HepG2 (cell line): ENCODE measurements around the gene PCBD1. TPM values are rescaled to one million over a fixed set of nuclear protein-coding genes. Genes with fewer than 3 reads are reported as not detected.

Experiments used
- ATAC-seq: fragments of 200-7000 bp; cut with Tn5 transposase; 3 replicates; pipeline ENCODE4 v1.9.1; 2020; ENCODE audit warnings: mild to moderate bottlenecking, moderate library complexity
- BruUV-seq: library from RNA; stranded (reverse); fragments of 400-500 nt; replicated peaks from 2 replicates; lab custom pipeline; 2021; lab: Mats Ljungman, UMichigan
- CTCF ChIA-PET: fragments of 300-600 bp; formaldehyde crosslinking; extraction: SDS; loops from one replicate; lab custom pipeline; 2021; ENCODE audit warnings: low total read pairs, inconsistent platforms, low intra/inter-chr PET ratio; lab: Yijun Ruan, JAX
- POLR2A ChIA-PET: fragments of 350-600 bp; sonication (Branson Sonifier 250); formaldehyde crosslinking; loops from one replicate; lab custom pipeline; 2020; ENCODE audit warnings: antibody characterized with exemption, inconsistent platforms; lab: Yijun Ruan, JAX
- DNase-seq: peaks from one replicate; pipeline ENCODE4 v3.0.0-alpha.2; 2015; ENCODE audit warnings: low spot score
- FAIRE-seq: peaks from 3 replicates; lab custom pipeline; 2011; peaks lifted over from hg19 to GRCh38; lab: Jason Lieb, UNC
- H2AFZ ChIP-seq: one replicate; pipeline ENCODE4 v1.6.1; 2011; ENCODE audit warnings: low read length, inconsistent platforms
- H3K27ac ChIP-seq: fragments of 300-600 bp; 3 replicates; pipeline ENCODE4 v1.8.0; 2011; ENCODE audit warnings: mixed run types, mild to moderate bottlenecking, mixed read lengths, low read length, inconsistent platforms; ENCODE audit not compliant: insufficient read depth; ENCODE audit errors: extremely low read length
- H3K27me3 ChIP-seq, 2 experiments: fragments of 200-600 bp in 1 of 2; 2 replicates in 1 of 2; 3 replicates in 1 of 2; pipeline versions ENCODE4 v1.6.0 to v1.8.0; 2011; ENCODE audit warnings: low read length in 2 of 2, mild to moderate bottlenecking in 2 of 2, moderate library complexity in 2 of 2, inconsistent platforms in 1 of 2; ENCODE audit not compliant: insufficient read depth in 2 of 2, control insufficient read depth in 1 of 2
- H3K36me3 ChIP-seq, 2 experiments: fragments of 200-600 bp in 1 of 2; replicated peaks in 1 of 2; 2 replicates in 1 of 2; 3 replicates in 1 of 2; pipeline versions ENCODE4 v1.5.1 to v1.8.0; 2011; ENCODE audit warnings: low read length in 2 of 2, inconsistent platforms in 1 of 2; ENCODE audit not compliant: insufficient read depth in 2 of 2, control insufficient read depth in 1 of 2
- H3K4me1 ChIP-seq: 2 replicates; pipeline ENCODE4 v1.5.1; 2012; ENCODE audit warnings: low read length, inconsistent platforms; ENCODE audit not compliant: insufficient read depth
- H3K4me2 ChIP-seq: 2 replicates; pipeline ENCODE4 v1.6.0; 2011; ENCODE audit warnings: low read depth, low read length, inconsistent platforms
- H3K4me3 ChIP-seq, 3 experiments: fragments of 200-600 bp in 1 of 3; sonication (generic), shearing (Covaris generic) in 1 of 3; replicated peaks in 1 of 3; 2 replicates each; pipeline ENCODE4 v1.5.1; 2011 to 2016; ENCODE audit warnings: low read length in 3 of 3, inconsistent platforms in 2 of 3, low read depth in 2 of 3, mild to moderate bottlenecking in 2 of 3, control low read depth in 1 of 3, mixed read lengths in 1 of 3; ENCODE audit not compliant: insufficient read depth in 1 of 3
- H3K79me2 ChIP-seq: one replicate; pipeline ENCODE4 v1.6.1; 2011; ENCODE audit warnings: low read length, inconsistent platforms; ENCODE audit not compliant: insufficient read depth
- H3K9ac ChIP-seq: 2 replicates; pipeline ENCODE4 v1.6.0; 2011; ENCODE audit warnings: mild to moderate bottlenecking, low read depth, low read length, inconsistent platforms; ENCODE audit not compliant: insufficient read depth
- H3K9me3 ChIP-seq: 2 replicates; pipeline ENCODE4 v1.5.1; 2012; ENCODE audit warnings: mild to moderate bottlenecking, low read length
- H4K20me1 ChIP-seq: 2 replicates; pipeline ENCODE4 v1.6.0; 2011; ENCODE audit warnings: inconsistent platforms, mild to moderate bottlenecking, low read length, moderate library complexity; ENCODE audit not compliant: insufficient read depth
- ADNP ChIP-seq: sonication (generic); formaldehyde crosslinking; IDR thresholded peaks from 2 replicates; pipeline ENCODE4 v1.4.0; 2020; ENCODE audit warnings: missing genetic modification reagents
- ATF7 ChIP-seq, 2 experiments: fragments of 450-650 bp in 1 of 2; sonication (generic) in 1 of 2; formaldehyde crosslinking in 1 of 2; IDR thresholded peaks; 2 replicates each; pipeline versions ENCODE4 v1.4.0 to v1.6.1; 2016 to 2020; ENCODE audit warnings: antibody characterized with exemption in 1 of 2, mild to moderate bottlenecking in 1 of 2, missing genetic modification reagents in 1 of 2
- CHD4 ChIP-seq: fragments of 200-600 bp; sonication (generic); IDR thresholded peaks from 2 replicates; pipeline ENCODE4 v1.7.0; 2017; ENCODE audit warnings: mild to moderate bottlenecking, low read length, borderline replicate concordance
- KLF13 ChIP-seq: sonication (generic); formaldehyde crosslinking; IDR thresholded peaks from 2 replicates; pipeline ENCODE4 v1.4.0; 2020; ENCODE audit warnings: mild to moderate bottlenecking, missing genetic modification reagents
- NAIF1 ChIP-seq: sonication (generic); formaldehyde crosslinking; IDR thresholded peaks from 2 replicates; pipeline ENCODE4 v1.5.0; 2020; ENCODE audit warnings: mild to moderate bottlenecking, missing genetic modification reagents, borderline replicate concordance
- PHF8 ChIP-seq: sonication (generic); formaldehyde crosslinking; IDR thresholded peaks from 2 replicates; pipeline ENCODE4 v1.5.0; 2020; ENCODE audit warnings: missing genetic modification reagents
- PLRG1 ChIP-seq: fragments of 450-650 bp; conservative IDR thresholded peaks from 2 replicates; pipeline ENCODE4 v1.6.1; 2016
- RFX1 ChIP-seq: fragments of 450-650 bp; IDR thresholded peaks from 2 replicates; pipeline ENCODE4 v1.6.1; 2017
- SCMH1 ChIP-seq: sonication (generic); formaldehyde crosslinking; IDR thresholded peaks from 2 replicates; pipeline ENCODE4 v1.9.0; 2021; ENCODE audit warnings: missing genetic modification reagents, mild to moderate bottlenecking, borderline replicate concordance
- ZFP36L2 ChIP-seq: sonication (generic); formaldehyde crosslinking; IDR thresholded peaks from 2 replicates; pipeline ENCODE4 v1.4.0; 2020; ENCODE audit warnings: missing genetic modification reagents
- ZFY ChIP-seq: sonication (generic); formaldehyde crosslinking; IDR thresholded peaks from 2 replicates; pipeline ENCODE4 v1.4.0; 2020; ENCODE audit warnings: missing genetic modification reagents
- ZNF260 ChIP-seq: sonication (generic); formaldehyde crosslinking; IDR thresholded peaks from 2 replicates; pipeline ENCODE4 v1.4.0; 2020; ENCODE audit warnings: missing genetic modification reagents, low read depth, mild to moderate bottlenecking, borderline replicate concordance
- ZNF317 ChIP-seq: sonication (generic); formaldehyde crosslinking; IDR thresholded peaks from 2 replicates; pipeline ENCODE4 v1.5.0; 2020; ENCODE audit warnings: mild to moderate bottlenecking, missing genetic modification reagents
- ZNF335 ChIP-seq: sonication (generic); formaldehyde crosslinking; IDR thresholded peaks from 2 replicates; pipeline ENCODE4 v1.4.0; 2020; ENCODE audit warnings: missing genetic modification reagents
- ZNF44 ChIP-seq: sonication (generic); formaldehyde crosslinking; IDR thresholded peaks from 2 replicates; pipeline ENCODE4 v1.5.1; 2020; ENCODE audit warnings: mild to moderate bottlenecking, missing genetic modification reagents
- ZNF530 ChIP-seq: sonication (generic); formaldehyde crosslinking; IDR thresholded peaks from 2 replicates; pipeline ENCODE4 v1.5.0; 2020; ENCODE audit warnings: low read depth, mild to moderate bottlenecking, missing genetic modification reagents
- ZNF562 ChIP-seq: sonication (generic); formaldehyde crosslinking; IDR thresholded peaks from 2 replicates; pipeline ENCODE4 v1.8.0; 2022; ENCODE audit warnings: missing genetic modification reagents, borderline replicate concordance
- ZNF652 ChIP-seq: IDR thresholded peaks from 2 replicates; pipeline ENCODE4 v1.6.1; 2016; ENCODE audit warnings: low read depth, borderline replicate concordance
- ZSCAN31 ChIP-seq: sonication (generic); formaldehyde crosslinking; IDR thresholded peaks from 2 replicates; pipeline ENCODE4 v1.5.0; 2020; ENCODE audit warnings: low read depth, mild to moderate bottlenecking, missing genetic modification reagents
- WGBS: methylation state at CpG from one replicate; pipeline ENCODE4 v1.1.6; 2017; ENCODE audit warnings: low lambda C conversion rate; 5-methylcytosine and 5-hydroxymethylcytosine counted together
- in situ Hi-C: cut with HindIII; loops from 2 replicates; pipeline ENCODE4 v1.10.0; 2017; ENCODE audit warnings: low pct_unique_long_range_greater_than_20kb; ENCODE audit not compliant: extremely low pct_ligation_motif_present
- intact Hi-C: fragments of 100-400 bp; cut with micrococcal nuclease; formaldehyde crosslinking; loops from one replicate; pipeline ENCODE4 v1.10.0; 2022; ENCODE audit not compliant: unreplicated experiment
- polyA plus RNA-seq, 8 experiments: library from polyadenylated mRNA; depleted of rRNA in 3 of 8; stranded (reverse) in 7 of 8; unstranded in 1 of 8; fragments of >200 nt; fragmentation: Illumina TruSeq in 4 of 8; extraction: Trizol in 4 of 8; gene quantifications; 2 replicates each; pipeline versions ENCODE4 v1.2.1 to v1.2.3, GENCODE V29; 2011 to 2016; ENCODE audit warnings: low read depth in 4 of 8, missing spikeins in 1 of 8, mixed read lengths in 1 of 8; ENCODE audit not compliant: insufficient read depth in 1 of 8
- total RNA-seq, 5 experiments: library from RNA; depleted of rRNA; stranded (reverse); fragments of >200 nt; fragmentation: Illumina TruSeq; extraction: Trizol; gene quantifications; 2 replicates each; pipeline ENCODE4 v1.2.3, GENCODE V29; 2016; ENCODE audit warnings: low read depth in 1 of 5
- TF ChIP-seq, protein P1 (sequence below): sonication (generic); formaldehyde crosslinking; IDR thresholded peaks from 2 replicates; pipeline ENCODE4 v1.5.1; 2020; ENCODE audit warnings: missing genetic modification reagents, mild to moderate bottlenecking, borderline replicate concordance

PCBD1 gene
- total and polyA plus RNA-seq, 2 of the 13 experiments (the other 11 are each of a cell fraction or from before 2014, with no cell fraction given) = 95.3 to 168 TPM

DNA sequence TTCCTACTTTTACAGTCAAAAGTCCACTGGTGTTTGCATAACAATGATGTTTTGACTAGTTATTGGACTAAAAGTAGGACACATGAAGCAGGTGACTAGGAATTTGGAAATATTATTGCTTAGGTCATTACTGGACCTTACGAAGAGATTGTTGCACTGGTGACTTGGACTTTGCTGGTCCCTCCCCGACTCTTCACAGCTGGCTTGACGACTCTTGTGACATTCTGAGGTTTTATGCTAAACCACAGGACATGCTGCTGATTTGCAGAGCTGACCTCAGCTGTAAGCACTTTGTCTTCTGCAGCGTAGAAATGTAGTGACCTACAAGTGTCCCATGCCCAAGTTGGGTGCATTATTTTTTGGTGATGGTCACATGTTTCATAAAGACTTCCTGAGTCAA lies 21.9 kb downstream of the PCBD1 start:
- Histone ChIP-seq H3K36me3 (peaks cover 6 to 10% of the 10 kb centered on the region in 2 experiments; a peak in 3 of 5 replicates), H3K79me2 (no peaks in the 10 kb centered on the region), H3K9ac (no peak overlapping the region), H3K27ac (no peak overlapping the region), H3K9me3 (no peaks in the 10 kb centered on the region), H3K4me1 (0 out of 2 replicates have a peak, but pooled peaks cover 6% of the 10 kb centered on the region), H3K4me3 (no peak overlapping the region), H3K27me3 (no peaks in the 10 kb centered on the region; a peak in 1 of 5 replicates), H2AFZ (no peak overlapping the region), H4K20me1 (no peaks in the 10 kb centered on the region), H3K4me2 (no peak overlapping the region)
- ATAC-seq (no peak), DNase-seq (no peak), FAIRE-seq (no peak)
- POLR2A ChIA-PET = no interaction called here
- BruUV-seq = no TSS peak
- in situ Hi-C loops (no loop called here), intact Hi-C loops (no loop called here)
- 94% methylated on average over 4 of the region's 4 CpGs for WGBS
- CTCF ChIA-PET = no interaction called here
- TF ChIP-seq ZNF317 (CRISPR knock-in tag) (no peak), SCMH1 (no peak), ADNP (CRISPR knock-in tag) (no peak), RFX1 (no peak), ZFY (CRISPR knock-in tag) (no peak), ZNF44 (CRISPR knock-in tag) (no peak), ZNF652 (CRISPR knock-in tag) (no peak), KLF13 (no peak), PLRG1 (no peak), ZNF562 (CRISPR knock-in tag) (no peak), NAIF1 (no peak), CHD4 (no peak), ZNF530 (CRISPR knock-in tag) (no peak), ZNF335 (CRISPR knock-in tag) (no peak), ZFP36L2 (CRISPR knock-in tag) (no peak), ZSCAN31 (no peak), ATF7 (IDR thresholded peaks at IDR 0.05) (no peak), ATF7 (CRISPR knock-in tag; IDR thresholded peaks at IDR 0.05) (no peak), PHF8 (CRISPR knock-in tag) (no peak), ZNF260 (no peak)
- TF ChIP-seq, protein P1, sequence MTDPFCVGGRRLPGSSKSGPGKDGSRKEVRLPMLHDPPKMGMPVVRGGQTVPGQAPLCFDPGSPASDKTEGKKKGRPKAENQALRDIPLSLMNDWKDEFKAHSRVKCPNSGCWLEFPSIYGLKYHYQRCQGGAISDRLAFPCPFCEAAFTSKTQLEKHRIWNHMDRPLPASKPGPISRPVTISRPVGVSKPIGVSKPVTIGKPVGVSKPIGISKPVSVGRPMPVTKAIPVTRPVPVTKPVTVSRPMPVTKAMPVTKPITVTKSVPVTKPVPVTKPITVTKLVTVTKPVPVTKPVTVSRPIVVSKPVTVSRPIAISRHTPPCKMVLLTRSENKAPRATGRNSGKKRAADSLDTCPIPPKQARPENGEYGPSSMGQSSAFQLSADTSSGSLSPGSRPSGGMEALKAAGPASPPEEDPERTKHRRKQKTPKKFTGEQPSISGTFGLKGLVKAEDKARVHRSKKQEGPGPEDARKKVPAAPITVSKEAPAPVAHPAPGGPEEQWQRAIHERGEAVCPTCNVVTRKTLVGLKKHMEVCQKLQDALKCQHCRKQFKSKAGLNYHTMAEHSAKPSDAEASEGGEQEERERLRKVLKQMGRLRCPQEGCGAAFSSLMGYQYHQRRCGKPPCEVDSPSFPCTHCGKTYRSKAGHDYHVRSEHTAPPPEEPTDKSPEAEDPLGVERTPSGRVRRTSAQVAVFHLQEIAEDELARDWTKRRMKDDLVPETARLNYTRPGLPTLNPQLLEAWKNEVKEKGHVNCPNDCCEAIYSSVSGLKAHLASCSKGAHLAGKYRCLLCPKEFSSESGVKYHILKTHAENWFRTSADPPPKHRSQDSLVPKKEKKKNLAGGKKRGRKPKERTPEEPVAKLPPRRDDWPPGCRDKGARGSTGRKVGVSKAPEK (CRISPR knock-in tag) = no peak
